ENCODE results near the gene PTPMT1.
"Not testable (repeated sequence)": the region's sequence is repeated elsewhere in the genome, so short reads cannot be mapped to it uniquely, and the experiment has no call there.

PTPMT1 gene

GRCh38 chr11:47546274-47546673 lies 19.1 kb upstream of the PTPMT1 start:
- DNase-seq (ENCODE audit: low read depth) = not testable (repeated sequence)

DNA sequence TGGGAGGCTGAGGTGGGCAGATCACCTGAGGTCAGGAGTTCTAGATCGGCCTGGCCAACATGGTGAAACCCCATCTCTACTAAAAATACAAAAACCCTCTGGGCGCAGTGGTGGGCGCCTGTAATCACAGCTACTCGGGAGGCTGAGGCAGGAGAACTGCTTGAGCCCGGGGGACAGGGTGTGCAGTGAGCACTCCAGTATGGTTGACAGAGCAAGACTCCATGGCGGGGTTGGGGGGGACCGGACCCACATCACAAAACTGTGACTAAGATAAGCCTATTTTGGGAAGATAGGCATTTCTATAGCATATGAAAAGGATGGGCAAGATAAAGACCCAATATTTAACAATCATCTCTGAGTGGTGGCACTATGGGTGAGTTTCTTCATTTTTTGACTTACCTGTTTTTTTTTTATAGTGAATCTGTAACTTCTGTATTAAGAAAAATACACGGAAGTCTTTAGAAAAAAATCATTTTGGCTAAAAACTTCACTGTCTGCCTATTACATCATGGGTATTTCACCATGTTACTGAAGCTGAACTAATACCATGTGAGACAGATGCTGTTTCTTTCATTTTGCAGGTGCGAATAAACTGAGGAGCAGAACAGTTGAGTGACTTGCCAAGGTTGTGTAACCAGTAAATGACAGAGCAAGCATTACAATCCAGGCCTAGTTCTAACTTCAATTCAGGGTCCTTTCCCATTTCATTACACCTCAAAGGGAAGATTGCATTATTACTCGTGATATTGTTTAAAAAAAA lies 14.9 kb upstream of the PTPMT1 start:
- no peak for DNase-seq (ENCODE audit: low read depth)

DNA sequence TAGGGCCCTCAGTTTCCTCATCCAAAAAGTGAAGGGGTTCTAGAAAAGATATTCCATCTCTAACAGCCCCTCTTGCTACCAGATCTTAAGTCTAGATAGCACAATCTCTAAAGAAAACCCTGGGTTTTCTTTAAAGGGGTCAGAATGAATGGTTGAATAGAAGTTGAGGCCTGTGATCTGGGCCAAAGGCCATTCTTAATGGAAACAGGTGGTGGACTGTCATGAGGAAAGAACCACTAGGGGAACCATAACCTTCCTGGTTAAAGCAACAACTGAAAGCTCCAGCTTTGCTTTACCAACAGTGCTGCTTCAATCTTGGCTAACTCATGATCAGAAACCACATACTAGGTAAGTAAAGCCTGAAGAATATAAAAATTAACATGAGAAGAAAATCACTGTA lies 14.3 kb upstream of the PTPMT1 start:
- peak; percentile 34 for DNase-seq (ENCODE audit: low read depth)

DNA sequence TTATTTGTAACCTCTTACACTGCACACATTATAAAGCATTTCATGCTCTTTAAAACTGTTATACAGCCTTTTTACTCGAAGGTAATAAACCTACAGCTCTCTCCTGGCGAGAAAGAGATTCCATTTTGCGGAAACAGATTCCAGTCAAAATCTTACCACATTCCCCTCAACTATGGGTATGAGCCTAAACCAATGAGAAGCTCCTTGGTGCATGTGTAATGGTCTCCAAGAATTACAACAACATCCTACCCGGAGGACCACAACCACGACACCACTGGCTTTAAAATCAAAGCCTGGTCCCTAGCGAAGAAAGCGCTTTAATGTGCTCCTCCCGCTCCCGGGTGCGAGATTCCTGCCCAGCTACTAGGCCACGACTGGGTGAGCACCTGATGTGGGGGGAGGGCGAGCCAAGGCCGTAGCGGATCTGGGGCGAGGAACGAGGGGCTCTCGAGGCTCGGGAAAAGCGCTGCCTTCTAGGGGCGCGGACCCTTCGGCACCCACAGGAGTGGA lies 13.3 kb upstream of the PTPMT1 start:
- DNase-seq (ENCODE audit: low read depth) = peak; percentile 62

- DNase-seq (ENCODE audit: low read depth) = peak; percentile 90
Observed at GRCh38 chr11:47552566-47553405, 12.6 kb upstream of the PTPMT1 start, which contains the start of gene CELF1. Gene CELF1 (minus strand): TSS chr11:47553132. CDS start chr11:47499523, 53,609 bp downstream.

DNA sequence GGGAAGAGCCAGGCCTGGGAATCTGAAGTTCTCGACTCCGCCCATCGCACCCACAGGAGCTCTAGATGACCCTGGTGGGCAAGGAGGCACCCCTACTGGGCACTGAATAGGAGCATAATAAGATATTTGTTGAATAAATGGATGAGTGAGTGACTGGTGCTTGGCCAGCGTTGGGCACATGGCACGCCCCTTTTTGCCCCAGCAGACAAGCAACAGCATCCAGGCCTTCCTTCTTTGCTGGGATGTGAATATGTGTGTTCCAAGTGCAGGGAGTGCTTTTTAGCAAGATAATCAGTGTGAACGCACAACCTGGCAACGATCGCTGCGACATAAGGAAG lies 12.0 kb upstream of the PTPMT1 start:
- DNase-seq (ENCODE audit: low read depth) = no peak

DNA sequence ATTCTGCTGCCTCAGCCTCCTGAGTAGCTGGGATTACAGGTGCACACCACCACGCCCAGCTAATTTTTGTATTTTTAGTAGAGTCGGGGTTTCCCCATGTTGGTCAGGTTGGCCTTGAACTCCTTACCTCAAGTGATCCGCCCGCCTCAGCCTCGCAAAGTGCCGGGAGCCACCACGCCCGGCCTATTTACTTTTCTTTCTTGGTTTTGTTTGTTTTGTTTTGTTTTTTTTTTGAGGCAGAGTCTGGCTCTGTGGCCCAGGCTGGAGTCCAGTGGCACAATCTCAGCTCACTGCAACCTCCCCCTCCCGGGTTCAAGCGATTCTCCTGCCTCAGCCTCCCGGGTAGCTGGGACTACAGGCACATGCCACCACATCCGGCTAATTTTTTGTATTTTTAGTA lies 8.4 kb upstream of the PTPMT1 start:
- not testable (repeated sequence) for DNase-seq (ENCODE audit: low read depth)

DNA sequence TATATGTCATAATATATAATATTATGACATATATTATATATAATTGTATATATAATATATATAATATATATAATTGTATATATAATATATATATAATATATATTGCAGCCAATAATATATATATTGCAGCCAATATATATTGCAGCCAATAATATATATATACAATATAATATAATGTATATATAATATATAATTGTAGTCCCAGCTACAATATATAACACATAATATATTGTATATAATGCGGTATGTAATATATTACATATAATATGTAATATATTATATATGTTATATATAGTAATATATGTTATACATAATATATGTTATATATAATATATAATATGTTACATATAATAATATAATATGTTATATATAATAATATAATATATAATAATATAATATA lies 6.7 kb upstream of the PTPMT1 start:
- DNase-seq (ENCODE audit: low read depth) = no peak

DNA sequence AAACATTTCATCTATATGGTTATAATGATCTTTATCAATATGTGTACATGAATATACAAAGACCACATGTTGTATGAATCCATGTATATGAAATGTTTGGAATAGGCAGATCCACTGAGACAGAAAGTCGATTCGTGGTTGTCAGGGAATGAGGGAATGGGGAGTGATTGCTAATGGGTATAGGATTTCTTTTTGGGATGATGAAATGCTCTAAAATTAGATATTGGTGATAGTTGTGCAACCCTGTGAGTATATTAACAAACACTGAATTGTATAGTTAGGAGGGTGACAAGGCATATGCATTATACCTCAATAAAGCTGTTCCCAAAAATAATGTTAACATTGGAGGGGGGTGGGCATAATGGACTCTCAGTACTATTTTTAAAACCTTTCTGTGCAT lies 5.0 kb upstream of the PTPMT1 start:
- DNase-seq (ENCODE audit: low read depth) = peak; percentile 13

- not testable (repeated sequence) for DNase-seq (ENCODE audit: low read depth)
Observed at GRCh38 chr11:47562393-47562792, 3.0 kb upstream of the PTPMT1 start.

- DNase-seq (ENCODE audit: low read depth) = not testable (repeated sequence)
Observed at GRCh38 chr11:47564366-47564765, 1.0 kb upstream of the PTPMT1 start.

DNA sequence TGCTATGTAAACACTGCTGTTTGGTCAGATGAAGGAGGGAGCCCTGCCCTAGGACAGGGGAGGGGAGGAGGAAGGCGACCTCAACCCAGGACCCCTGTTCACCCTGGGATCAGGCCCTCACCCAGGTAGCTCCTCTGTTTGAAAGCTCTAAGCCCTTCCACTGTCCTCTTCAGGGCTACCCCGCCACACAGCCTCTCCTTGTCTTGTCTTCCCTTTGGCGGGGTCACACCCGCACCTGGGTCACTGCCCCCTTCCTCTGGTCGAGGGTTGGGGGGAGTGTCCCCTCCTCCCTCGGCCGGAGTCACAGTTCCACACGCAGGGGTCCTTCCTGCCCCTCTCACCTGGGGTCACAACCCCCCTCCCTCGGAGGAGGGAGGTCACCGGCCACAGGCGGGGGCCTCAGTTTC lies 463 bp upstream of the PTPMT1 start:
- no peak for DNase-seq (ENCODE audit: low read depth)

- peak; percentile 23 for DNase-seq (ENCODE audit: low read depth)
Observed at GRCh38 chr11:47566149-47566698, 825 bp downstream of the PTPMT1 start.

GRCh38 chr11:47569646-47570045 lies 4.2 kb downstream of the PTPMT1 start:
- no peak for DNase-seq (ENCODE audit: low read depth)

- DNase-seq (ENCODE audit: low read depth) = no peak
Observed at GRCh38 chr11:47570651-47571356, 5.4 kb downstream of the PTPMT1 start.

- DNase-seq (ENCODE audit: low read depth) = no peak
Observed at GRCh38 chr11:47571357-47571729, 5.9 kb downstream of the PTPMT1 start.

DNA sequence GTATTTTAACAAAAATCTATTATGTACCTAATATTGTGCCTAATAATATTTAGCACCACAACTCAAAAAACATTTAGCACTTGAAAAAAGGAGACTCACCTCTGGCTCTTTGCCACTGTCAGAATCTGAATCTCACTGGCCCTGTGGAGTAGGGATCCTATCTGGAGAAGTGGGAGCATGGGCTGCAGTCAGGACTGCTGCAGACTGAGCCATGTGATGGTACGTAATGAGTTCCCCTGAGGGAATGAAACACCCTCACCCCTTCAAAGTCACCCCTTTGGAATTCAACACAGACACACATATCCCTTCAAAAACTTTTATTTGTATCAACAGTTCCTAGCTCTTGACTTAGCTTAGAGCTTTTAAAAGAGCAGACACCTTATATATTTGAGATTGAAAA lies 6.5 kb downstream of the PTPMT1 start:
- peak; percentile 85 for DNase-seq (ENCODE audit: low read depth)

- DNase-seq (ENCODE audit: low read depth) = no peak
Observed at GRCh38 chr11:47572715-47573255, 7.4 kb downstream of the PTPMT1 start.

DNA sequence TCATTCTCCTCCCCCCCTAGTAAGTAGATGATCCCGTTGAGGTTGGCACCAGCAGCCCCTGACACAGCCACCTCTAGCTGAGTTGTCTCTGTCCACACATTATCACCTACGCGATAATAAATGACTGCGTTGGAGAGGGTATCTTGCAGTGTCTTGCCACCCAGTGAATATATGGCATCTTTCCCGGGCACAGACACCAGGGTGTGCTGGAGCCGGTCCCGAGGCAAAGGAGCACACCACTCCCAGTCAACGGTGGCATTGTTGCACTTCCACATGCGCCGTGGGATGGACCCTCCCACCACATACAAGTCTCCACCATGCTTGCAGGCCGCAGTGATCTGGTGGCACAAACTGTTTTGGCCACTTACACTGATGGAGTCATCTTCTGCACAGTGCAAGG lies 7.9 kb downstream of the PTPMT1 start:
- no peak for DNase-seq (ENCODE audit: low read depth)

GRCh38 chr11:47577460-47578041 lies 12.2 kb downstream of the PTPMT1 start:
- peak; percentile 41 for DNase-seq (ENCODE audit: low read depth)

Data from EH (cell line).